DMS79 treated with DMSO at 0.1 percent for 48 hours (cell line): Measurements from ENCODE around the gene FAM204A.
A peak's percentile ranks its signal among the peaks of the same experiment; 100 is the strongest.

Experiments used
- DNase-seq: peaks from one replicate; lab custom pipeline; 2025; lab: John Stamatoyannopoulos, UW

FAM204A gene

DNA sequence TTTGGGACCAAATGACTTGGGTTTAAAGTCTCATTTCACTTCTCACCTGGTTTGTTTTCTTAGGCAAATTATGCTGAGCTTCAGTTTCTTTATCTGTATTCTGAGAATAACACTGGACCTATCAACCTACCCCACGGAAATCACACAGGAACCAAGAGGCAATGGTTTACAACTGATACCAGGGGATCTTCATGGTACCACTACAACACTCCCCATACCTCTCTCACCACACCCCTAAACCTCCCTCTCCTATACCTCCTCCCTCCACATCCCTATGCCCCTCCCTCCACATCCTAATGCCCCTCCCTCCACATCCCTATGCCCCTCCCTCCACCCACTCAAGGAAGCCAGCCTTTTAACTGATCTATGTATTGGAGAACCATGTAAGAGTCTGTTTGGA lies 9.9 kb downstream of the FAM204A start:
- DNase-seq: no peak

GRCh38 chr10:118330295-118331076 lies 11.6 kb downstream of the FAM204A start:
- no peak for DNase-seq

- DNase-seq: no peak
Observed at GRCh38 chr10:118324140-118324539, 18.0 kb downstream of the FAM204A start.

DNA sequence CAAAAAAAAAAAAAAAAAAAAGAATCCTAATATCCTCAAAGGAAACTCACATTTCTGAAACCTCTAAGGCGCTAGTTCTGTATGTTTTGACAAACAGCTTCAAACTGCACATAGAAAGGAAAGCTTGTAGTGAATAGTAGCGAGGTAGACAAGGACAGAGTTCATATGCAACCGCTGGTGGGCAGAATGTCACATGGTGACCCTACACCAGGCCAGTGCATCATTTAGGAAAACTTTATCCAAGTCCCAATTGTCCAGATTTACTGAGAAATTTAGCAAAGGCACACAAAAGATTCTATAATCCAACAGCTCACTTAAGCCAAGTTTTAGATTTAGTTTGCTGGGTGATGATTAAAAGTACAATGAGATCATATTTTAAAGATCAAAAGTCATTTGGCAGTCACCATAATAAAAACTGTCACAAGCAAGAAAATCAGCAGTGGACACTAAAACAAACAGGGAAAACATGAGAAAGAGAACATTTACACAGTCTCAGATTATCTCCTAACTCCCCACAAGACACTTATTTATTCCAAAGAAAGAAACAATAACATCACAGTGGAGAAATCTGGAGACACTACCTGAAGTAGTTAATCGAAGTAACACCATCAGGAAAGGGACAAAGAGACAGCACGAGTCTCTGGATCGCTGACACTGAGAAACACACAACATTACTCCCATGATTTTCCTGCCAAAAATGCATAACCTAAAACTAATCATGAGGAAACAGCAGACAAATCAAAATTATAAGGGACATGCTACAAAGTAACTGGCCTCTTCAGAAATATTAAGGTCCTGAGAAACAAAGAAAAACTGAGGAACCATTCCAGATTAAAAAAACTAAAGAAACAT lies 20.2 kb downstream of the FAM204A start:
- no peak for DNase-seq

DNA sequence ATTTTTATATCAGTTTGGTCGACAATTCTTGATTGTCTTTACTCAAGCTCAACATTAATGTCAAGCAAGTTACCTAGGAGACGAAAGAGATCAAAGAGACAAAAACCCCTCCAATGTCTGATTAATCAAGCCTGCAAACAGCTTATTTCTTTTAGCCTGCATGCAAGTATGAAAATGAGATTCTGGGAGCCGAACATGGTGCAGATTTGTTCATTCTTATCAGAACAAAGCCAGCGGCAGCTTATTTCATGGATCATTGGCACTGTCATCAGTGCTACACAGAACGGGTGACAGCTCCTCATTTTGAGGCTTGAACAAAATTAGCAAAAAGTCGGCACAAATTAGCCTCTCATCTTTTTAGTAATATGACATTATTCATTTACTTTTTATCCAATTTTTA lies 26.5 kb downstream of the FAM204A start:
- DNase-seq: peak; percentile 8

DNA sequence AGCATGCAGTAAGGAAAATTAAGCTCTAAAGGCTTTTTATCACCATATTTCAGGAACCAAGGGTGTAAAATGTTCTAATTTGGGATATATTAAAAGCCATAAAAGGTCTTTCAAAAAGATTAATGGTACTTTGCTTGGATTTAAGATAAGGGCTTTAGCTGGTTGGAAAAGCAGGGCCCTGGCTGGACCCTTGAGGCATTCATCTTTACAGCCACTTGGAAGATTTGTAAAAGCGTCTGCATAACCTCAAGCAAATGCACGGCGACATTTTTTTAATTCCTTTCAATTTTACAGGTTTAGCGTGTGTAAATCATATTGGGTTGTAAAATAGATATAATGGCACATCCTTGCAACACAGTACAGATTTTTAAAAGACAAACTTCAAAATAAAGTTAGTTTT lies 27.2 kb downstream of the FAM204A start:
- peak; percentile 2 for DNase-seq

DNA sequence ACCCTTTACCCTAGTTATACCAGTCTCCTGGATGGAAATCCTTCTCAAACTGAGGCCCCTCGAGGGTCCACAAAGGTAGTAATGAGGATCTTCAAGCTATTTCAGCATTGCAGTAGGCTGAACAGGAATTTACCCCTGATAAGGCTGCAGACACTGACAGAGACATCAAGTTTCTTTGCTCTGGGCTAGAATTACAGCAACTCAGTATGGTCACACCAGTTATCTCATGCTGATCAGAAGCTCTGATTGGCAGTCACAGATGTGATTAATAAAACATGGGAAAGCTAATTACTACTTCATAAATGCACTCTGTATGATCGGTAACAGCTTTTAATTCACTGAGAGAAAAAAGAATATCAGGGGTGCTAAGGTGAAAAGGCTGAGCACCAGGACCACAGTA lies 30.6 kb downstream of the FAM204A start:
- DNase-seq: no peak

- DNase-seq: no peak
Observed at GRCh38 chr10:118310822-118311221, 31.3 kb downstream of the FAM204A start.

GRCh38 chr10:118309911-118310310 lies 32.2 kb downstream of the FAM204A start:
- DNase-seq: no peak

GRCh38 chr10:118308664-118309063 lies 33.5 kb downstream of the FAM204A start:
- no peak for DNase-seq

GRCh38 chr10:118307859-118308258 lies 34.3 kb downstream of the FAM204A start:
- DNase-seq: no peak

GRCh38 chr10:118307220-118307619 lies 34.9 kb downstream of the FAM204A start:
- DNase-seq: no peak

GRCh38 chr10:118305730-118306129 lies 36.4 kb downstream of the FAM204A start:
- DNase-seq: no peak

DNA sequence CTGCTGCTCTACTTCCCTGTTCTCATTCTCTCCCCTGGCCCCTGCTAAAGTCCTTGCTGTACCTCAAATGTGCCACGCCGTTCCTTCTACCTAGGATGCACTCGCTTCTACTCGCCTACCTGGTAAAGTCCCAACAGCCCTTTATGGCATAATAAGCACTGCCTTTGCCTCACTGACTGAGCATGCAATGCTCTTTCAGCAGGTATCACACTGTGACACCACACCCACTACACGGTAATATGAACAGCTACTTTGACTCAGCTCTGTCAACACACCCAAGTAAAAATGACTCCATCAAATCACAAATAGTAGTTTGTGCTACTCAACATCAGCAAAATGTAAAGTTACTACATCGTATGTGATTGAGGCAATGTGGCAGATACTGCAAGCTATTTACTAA lies 37.6 kb downstream of the FAM204A start:
- no peak for DNase-seq

DNA sequence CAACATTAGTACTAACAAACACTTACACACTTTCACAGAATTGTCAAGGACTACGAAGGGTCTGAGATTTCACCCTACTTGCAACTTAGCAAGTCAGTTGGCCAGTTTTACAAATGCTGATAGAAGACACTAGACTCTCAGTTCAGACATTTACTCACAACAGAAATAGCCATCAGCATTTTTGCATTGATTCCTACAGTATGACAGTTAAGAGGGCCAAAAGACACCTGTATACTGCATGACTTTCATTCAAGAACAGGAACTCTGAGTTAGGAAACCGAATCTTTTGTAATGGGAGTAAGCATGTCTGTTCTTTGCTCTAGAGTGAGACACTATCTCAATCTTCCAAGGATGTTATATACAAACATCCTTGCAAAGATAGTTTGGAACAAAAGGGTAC lies 40.9 kb downstream of the FAM204A start:
- no peak for DNase-seq

- DNase-seq: no peak
Observed at GRCh38 chr10:118300320-118300719, 41.8 kb downstream of the FAM204A start.

- DNase-seq: no peak
Observed at GRCh38 chr10:118298787-118299186, 43.3 kb downstream of the FAM204A start.

DNA sequence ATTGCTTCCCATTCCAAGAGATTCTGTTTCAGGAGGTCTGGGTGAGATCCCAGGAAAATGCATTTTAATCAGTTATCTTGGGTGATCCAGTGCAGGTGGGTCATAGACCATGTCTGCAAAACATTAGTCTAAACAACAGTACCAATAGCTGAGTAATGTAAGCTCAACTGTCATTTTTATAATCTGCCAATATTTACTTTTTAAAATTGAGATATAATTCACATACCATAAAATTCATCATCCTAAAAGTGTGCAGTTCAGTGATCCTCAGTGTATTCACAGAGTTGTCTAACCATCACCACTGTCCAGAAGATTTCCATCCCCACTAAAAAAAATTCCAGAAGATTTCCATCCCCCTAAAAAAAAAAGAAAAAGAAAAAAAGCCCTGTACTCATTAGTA lies 51.0 kb downstream of the FAM204A start:
- no peak for DNase-seq

GRCh38 chr10:118290471-118290995 lies 51.6 kb downstream of the FAM204A start:
- DNase-seq: no peak

GRCh38 chr10:118287076-118287806 lies 54.9 kb downstream of the FAM204A start:
- DNase-seq: no peak

DNA sequence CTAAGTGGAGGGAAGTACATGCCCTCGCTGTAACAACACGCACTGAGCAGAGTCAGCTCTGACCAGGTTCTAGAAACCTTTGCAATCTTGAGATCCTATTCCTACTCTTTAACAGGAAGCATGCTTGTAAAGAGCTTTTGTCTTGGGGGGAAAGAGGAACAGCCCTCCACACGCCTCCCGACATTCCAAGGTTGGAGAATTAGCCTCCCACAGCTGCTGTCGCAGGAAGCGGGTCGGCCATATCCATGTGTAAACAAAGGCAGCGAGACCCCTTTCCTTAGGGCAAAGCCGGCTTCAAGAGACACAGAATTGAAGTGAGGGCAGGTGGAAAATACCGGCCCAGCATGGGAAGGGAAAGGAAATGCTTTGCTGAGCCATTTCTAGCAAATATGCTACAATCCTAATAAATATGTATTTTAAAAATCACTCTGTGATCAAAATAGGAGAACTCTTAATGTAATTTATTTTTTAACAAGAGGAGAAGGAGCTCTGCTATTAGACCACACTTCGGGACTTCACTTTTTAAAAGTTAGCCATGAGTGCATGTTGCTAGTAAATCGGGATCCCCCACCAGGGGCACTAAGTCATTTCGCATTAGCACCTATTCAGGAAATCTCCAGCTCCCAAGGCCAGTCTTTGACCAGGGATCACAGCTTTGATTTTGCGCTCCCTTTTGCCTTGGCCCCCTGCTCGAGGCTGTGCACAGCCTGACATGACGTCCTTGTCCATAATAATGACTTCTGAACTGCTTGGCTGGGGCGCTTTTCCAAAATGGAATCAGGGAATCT lies 55.9 kb downstream of the FAM204A start:
- no peak for DNase-seq

DNA sequence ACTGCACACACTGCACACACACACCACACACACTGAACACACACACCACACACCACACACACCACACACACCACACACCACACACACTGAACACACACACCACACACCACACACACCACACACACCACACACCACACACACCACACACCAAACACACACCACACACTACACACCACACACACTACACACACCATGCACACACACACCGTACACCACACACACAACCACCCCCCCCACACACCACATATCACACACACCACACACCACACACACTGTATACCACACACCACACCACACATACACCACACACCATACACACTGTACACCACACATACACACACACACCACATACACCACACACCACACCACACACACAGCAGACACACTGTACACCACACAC lies 59.5 kb downstream of the FAM204A start:
- no peak for DNase-seq
